Measurements from ENCODE around the gene MAGT1.
"Not testable (repeated sequence)": the region's sequence is repeated elsewhere in the genome, so short reads cannot be mapped to it uniquely, and the experiment has no call there.

Gene MAGT1

GRCh38 chrX:77892887-77893286 lies 2.3 kb downstream of the MAGT1 start:
- CTCF ChIA-PET = no interaction called here
- TF ChIP-seq CTCF (IDR thresholded peaks at IDR 0.05; ENCODE audit: insufficient read depth, low read length, missing control alignments) = no peak

GRCh38 chrX:77881418-77881817 lies 13.8 kb downstream of the MAGT1 start:
- POLR2A ChIA-PET; CTCF ChIA-PET; H3K4me3 ChIP-seq (ENCODE audit: low read depth, low read length); DNase-seq (ENCODE audit: low read depth, low spot score): not testable (repeated sequence)

More at GRCh38 chrX:77892887-77893286, 2.3 kb downstream of the MAGT1 start:
- no peak for DNase-seq (ENCODE audit: low read depth, low spot score)
- POLR2A ChIA-PET = no interaction called here
- no peak overlapping the region for H3K4me3 ChIP-seq (ENCODE audit: low read depth, low read length)

- DNase-seq (ENCODE audit: low read depth, low spot score) = no peak
- ChIA-PET CTCF (no interaction called here), POLR2A (no interaction called here)
- no peak overlapping the region for H3K4me3 ChIP-seq (ENCODE audit: low read depth, low read length)
- no peak for TF ChIP-seq CTCF (IDR thresholded peaks at IDR 0.05; ENCODE audit: insufficient read depth, low read length, missing control alignments)
These were observed 19.9 kb downstream of the MAGT1 start for GRCh38 chrX:77875372-77875771.

GRCh38 chrX:77831544-77831943 lies 63.7 kb downstream of the MAGT1 start:
- DNase-seq (ENCODE audit: low read depth, low spot score); H3K4me3 ChIP-seq (ENCODE audit: low read depth, low read length); CTCF ChIA-PET; POLR2A ChIA-PET: not testable (repeated sequence)

- CTCF ChIA-PET; H3K4me3 ChIP-seq (ENCODE audit: low read depth, low read length); POLR2A ChIA-PET; DNase-seq (ENCODE audit: low read depth, low spot score): not testable (repeated sequence)
These were observed 73.2 kb downstream of the MAGT1 start for GRCh38 chrX:77821989-77822388.

GRCh38 chrX:77820091-77820727 lies 75.0 kb downstream of the MAGT1 start:
- CTCF ChIA-PET = no interaction called here
- POLR2A ChIA-PET = no interaction called here
- no peak for TF ChIP-seq CTCF (IDR thresholded peaks at IDR 0.05; ENCODE audit: insufficient read depth, low read length, missing control alignments)
- H3K4me3 ChIP-seq (ENCODE audit: low read depth, low read length) = no peak overlapping the region
- no peak for DNase-seq (ENCODE audit: low read depth, low spot score)

- no peak for DNase-seq (ENCODE audit: low read depth, low spot score)
- ChIA-PET CTCF (no interaction called here), POLR2A (no interaction called here)
- H3K4me3 ChIP-seq (ENCODE audit: low read depth, low read length) = no peak overlapping the region
- no peak for TF ChIP-seq CTCF (IDR thresholded peaks at IDR 0.05; ENCODE audit: insufficient read depth, low read length, missing control alignments)
These were observed 81.0 kb downstream of the MAGT1 start for GRCh38 chrX:77814210-77814609.

GRCh38 chrX:77802201-77802600 lies 93.0 kb downstream of the MAGT1 start:
- POLR2A ChIA-PET = no interaction called here

More at GRCh38 chrX:77802201-77802600, 93.0 kb downstream of the MAGT1 start:
- CTCF ChIA-PET = no interaction called here
- TF ChIP-seq CTCF (IDR thresholded peaks at IDR 0.05; ENCODE audit: insufficient read depth, low read length, missing control alignments) = no peak
- no peak overlapping the region for H3K4me3 ChIP-seq (ENCODE audit: low read depth, low read length)
- no peak for DNase-seq (ENCODE audit: low read depth, low spot score)

Data from AG04449 (cell line).